CD4-positive, alpha-beta T cell treated with Interleukin-15 for 1 hour (primary cell): ENCODE measurements around the gene TMIE.

Experiments
- DNase-seq: peaks from one replicate; pipeline ENCODE4 v3.0.0-alpha.2; 2020

Gene TMIE

GRCh38 chr3:46669191-46669999, 31.8 kb upstream of the TMIE start:
- no peak for DNase-seq

DNA sequence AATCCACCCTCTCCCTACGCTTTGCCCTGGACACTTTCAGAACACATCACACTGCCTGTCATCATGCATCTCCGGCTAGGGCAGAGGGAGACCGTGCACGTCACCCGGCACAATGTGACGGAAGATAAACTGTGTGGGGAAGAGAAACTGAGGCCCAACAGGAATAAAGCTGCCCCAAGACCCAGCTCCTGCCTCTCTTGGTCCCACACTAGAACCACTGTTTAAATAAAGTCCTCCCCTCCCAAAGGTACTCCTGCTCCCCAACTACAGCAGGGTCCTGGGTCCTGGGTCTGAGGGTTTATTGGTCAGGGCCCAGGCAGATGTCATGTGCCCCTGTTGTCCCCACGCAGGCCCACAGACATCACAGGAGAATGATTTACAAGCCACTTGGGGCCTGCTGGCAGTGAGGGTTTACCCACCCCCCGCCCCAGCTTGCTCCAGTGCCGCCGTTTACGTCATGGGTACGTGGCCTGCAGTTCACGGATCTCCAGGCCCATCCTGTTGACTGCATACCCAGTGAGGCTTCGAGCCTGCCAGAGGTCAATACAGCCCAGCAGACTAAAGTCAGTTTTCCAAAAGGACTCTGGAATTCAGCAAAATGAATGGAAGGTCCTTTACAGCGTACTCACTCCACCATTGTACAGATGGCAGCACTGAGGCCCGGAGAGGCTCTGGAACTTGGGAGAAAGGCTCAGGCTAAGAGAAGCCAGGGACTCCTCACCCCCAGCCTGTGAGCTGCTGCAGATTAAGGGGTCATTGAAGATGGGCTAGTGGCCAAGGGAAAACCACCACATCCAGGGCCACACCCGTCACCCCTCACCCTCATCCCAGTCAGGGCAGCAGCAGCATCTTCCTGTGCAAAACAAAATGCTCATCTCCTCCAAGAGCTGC, 30.9 kb upstream of the TMIE start:
- peak; percentile 13 for DNase-seq

DNA sequence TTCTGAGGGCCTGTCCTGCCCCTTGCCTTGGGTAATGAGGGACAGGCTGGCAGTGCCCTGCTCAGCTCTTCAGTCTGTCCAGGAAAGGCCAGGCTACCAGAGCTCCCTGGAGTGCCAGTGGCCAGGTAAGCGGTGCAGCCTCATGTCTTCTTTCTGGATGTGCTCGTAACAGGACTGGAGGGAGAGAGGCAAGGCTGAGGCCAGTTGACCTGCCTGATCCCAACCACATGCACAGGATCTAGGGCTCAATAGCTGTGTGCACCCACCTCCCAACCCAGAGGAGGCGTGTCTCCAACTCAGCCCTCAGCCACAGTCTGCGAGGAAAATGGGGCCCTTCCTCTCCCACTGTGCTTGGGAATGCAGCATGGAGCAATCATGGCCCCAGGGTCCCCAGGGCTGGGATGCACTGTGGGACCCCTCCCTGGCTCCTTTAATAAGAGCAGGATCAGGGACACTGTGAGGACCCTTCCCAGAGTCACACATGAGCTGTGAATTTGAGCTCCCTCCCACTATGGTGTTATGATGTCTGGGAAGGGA, 30.2 kb upstream of the TMIE start:
- DNase-seq: peak; percentile 10

GRCh38 chr3:46671541-46672348, 29.4 kb upstream of the TMIE start:
- peak; percentile 14 for DNase-seq

DNA sequence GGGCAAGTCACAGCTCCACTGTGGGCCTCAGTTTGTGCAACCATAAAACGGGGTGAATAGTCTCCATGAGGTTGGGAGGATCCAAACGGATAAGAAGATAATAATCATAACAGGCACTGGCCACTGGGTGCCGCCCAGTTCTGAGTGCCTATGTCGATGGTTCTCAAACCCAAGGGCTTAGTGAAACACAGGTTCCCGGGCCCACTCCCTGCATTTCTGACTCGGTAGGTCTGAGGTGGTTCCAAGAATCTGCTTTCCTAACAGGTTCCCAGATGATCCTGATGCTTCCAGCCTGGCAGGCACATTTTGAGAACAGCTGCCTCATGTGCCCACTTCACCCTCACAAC, 28.9 kb upstream of the TMIE start:
- peak; percentile 13 for DNase-seq

- no peak for DNase-seq
These were observed 27.8 kb upstream of the TMIE start for GRCh38 chr3:46673151-46674030.

GRCh38 chr3:46674031-46674845, 27.0 kb upstream of the TMIE start:
- no peak for DNase-seq

DNA sequence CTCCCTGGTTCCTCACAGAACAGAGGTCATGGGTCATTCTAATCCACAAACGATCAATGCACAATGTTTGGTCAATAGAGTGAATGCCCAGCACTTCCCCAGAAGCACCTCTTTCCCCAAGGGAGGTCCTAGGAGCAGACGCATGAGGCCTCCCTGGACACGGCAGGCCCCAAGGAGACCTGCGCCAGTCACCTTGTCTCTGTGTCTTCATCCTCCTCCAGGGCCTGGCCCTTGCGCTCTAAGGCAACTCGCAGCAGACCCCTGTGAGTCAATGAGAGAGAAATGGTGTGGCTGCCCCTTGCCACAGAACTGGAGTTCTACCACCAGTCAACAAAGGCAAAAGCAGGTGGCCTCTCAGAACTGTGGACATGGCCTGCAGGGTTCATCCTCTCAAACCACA, 25.8 kb upstream of the TMIE start:
- DNase-seq: no peak

- DNase-seq: no peak
These were observed 25.2 kb upstream of the TMIE start for GRCh38 chr3:46675843-46676567.

DNA sequence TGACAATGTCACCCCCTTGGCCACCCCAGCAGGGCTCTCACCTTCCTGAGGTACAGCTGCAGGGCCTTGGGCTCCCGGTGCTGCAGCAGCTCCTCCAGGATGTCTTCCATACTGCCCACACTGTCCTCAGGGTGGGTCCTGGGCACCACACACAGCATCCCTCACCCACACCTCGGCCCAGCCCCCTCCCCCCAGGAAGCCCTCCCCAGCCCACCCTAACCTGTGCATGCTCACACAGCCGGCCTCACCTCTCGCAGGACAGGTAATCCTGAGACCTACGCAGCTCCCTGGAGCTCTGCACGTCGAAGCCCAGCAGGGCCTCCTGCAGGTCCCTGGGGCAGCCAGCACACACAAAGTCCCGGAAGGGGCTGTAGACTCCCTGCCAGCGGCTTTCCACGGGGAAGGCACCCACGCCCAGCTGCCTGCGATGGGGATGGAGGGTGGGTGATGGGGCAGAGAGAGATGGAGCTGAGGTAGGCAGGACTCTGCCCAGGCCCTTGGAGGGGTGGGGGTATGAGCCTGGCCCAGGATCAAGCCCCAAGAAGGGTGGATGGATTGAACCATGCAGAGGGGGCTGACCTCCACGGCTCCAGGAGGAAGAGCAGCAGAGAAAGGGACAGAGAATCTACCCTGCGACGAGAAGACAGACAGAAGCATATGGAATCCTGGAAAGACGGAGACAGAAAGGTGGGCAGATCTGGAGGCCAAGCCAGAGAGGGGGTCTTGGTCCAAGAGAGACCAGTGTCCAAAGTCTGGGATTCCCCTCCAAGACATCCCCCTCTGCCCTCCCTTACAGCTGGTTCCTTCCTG, 24.4 kb upstream of the TMIE start:
- no peak for DNase-seq

DNA sequence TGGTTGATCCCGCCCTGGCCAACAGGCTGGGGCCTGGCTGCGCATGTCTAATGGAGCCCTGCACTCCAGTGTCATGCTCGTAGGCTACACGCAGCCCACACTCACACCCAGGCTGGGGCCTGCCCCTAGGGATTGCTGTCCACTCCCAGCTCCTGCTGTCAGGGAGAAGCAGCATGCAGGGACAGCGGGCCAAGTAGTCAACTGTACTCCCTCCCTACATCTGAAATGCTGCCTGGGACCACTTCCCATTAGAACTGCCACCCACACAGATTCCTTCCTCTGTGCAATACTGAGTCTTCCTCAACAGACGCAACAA, 23.8 kb upstream of the TMIE start:
- no peak for DNase-seq

- DNase-seq: no peak
These were observed 22.9 kb upstream of the TMIE start for GRCh38 chr3:46678280-46678679.

DNA sequence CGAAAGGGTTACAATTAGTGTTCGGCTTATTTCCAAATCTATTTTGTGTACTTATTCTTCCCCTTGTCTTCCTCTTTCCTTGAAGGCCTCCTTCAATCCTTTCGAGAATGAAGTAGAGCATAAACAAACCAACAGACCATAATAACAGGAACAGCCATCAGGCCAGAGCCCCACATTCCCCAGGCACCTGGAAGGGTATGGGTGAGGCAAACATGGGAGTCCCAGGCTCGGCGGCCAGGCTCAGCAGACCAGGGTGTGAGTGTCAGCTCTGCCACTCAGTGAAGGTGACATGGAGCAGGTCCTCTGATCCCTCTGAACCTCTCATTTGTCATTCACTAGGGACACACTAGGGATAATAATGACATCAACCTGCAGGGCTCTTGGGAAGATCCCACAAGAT, 21.5 kb upstream of the TMIE start:
- DNase-seq: no peak

- no peak for DNase-seq
These were observed 20.8 kb upstream of the TMIE start for GRCh38 chr3:46680298-46680826.

- DNase-seq: no peak
These were observed 19.8 kb upstream of the TMIE start for GRCh38 chr3:46681387-46681786.

- DNase-seq: no peak
These were observed 19.2 kb upstream of the TMIE start for GRCh38 chr3:46681856-46682540.

DNA sequence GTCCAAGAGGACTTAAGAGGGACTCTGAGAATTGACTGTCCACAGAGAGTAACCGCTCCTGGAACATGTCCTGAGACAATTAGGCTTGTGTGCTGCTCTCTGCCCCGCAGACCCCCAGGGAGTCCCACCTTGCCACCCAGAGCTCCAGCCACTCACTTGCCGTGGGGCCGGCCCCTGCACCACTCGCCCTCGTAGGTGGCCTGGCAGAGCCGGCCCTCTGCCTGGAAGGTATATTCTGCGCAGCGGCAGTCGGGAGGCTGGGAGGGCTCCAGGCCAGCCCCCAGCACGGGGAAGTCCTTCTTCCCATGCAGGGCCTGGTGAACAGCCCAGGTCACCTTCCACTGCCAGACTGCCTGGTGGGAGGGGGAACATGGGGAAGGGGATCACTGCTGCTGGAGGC, 18.2 kb upstream of the TMIE start:
- DNase-seq: no peak

- DNase-seq: no peak
These were observed 16.3 kb upstream of the TMIE start for GRCh38 chr3:46684891-46685290.

GRCh38 chr3:46685446-46685845, 15.7 kb upstream of the TMIE start:
- no peak for DNase-seq
